ENCODE results near the gene VAV2.

VAV2 gene

GRCh38 chr9:133810556-133811195, 181.4 kb downstream of the VAV2 start:
- no peak for DNase-seq

DNA sequence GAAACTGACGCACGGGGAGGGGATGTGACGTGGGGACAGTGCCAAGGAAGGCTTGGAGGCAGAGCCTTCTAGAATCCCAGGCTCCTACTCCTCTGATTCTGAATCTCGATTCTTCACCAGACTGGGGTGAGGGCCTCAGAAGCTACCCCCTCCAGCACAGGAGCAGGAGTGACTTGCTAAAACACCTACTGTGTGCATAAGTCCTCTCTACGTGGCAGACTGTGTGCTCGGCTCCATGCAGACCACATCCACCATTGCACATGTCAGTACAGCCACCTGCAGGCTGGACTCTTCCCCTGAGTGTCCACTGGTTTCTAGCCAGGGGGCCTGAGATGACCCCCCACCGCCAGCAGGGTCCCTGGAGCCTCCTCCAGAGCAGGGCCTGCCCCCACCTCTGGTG, 182.8 kb downstream of the VAV2 start:
- DNase-seq, result no peak

DNA sequence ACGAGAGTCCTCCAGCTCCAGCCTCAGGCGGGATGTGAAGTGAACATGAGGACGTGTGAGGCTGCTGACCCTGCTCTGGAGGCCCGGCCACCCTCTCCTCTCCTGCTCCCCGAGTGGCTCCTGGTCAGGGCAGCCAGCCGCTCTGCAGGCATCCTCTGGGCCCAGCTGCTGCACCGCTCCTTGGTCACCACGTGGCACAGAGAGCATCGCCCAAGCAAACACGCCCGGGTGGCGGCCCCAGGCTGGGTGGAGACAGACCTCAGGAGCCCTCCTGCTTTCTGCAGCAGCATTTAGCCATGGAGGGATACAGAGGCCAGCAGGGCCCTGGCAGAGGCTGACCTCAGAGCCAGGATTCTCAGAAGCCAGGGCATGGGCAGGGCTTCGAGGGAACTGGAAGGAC, 184.3 kb downstream of the VAV2 start:
- no peak for DNase-seq

GRCh38 chr9:133807037-133807436, 185.1 kb downstream of the VAV2 start:
- no peak for DNase-seq

DNA sequence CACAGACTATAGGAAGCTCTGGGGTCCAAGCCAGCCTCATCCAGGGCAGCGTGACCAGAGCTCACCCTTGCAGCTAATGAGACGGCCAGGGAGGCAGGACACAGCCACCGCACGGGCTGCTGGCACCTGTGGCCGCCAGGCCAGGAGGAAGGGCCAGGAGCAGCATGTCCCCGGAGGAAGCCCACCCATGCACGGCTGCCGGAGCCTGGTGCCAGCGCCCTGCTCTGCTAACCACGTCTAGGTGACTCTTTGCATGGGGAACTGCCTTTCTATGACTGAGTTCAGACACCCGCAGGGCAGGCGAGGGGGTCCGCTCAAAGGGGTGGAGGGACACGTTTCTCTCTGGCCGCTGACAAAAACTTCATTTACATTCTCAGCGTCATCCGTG, 185.5 kb downstream of the VAV2 start:
- DNase-seq, result no peak

GRCh38 chr9:133805876-133806622, 186.1 kb downstream of the VAV2 start:
- no peak for DNase-seq

- DNase-seq, result no peak
Measured at GRCh38 chr9:133804199-133804598, 187.9 kb downstream of the VAV2 start.

DNA sequence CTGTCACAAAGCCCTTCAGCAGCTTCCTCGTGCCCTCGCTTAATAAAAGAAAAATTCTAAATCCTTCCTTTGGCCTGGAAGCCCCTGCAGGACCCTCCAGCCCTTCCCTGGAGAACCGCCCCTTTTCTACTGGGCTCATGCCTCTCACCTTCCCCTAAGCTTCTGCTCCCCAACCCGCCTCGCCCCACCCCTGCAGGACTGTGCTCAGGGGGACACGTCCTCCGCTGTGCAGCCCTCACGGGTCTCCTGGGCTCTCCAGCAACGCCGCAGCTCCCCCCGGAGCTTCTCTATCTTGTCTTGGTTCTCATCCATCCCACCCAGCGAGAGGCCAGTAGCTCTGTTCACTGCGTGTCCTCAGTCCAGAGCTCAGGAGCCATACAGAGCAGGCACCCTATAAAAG, 188.4 kb downstream of the VAV2 start:
- DNase-seq, result no peak

- no peak for DNase-seq
Measured at GRCh38 chr9:133803028-133803585, 189.0 kb downstream of the VAV2 start.

DNA sequence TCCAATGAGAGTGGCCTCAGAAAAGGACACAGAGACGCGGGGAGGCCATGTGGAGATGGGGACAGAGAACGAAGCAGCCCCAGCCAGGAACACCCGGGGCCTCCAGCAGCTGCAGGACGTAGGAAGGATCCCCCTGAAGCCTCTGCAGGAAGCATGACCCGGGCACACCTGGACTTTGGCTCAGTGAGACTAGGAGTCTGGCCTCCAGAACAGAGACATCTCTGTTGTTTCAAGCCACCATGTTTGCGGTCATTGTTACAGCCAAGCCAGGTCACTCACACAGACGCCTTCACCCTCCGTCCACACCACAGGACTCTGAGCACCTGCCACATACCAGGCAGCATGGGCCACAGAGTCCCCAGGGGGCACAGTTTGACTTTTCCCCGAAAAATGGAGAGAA, 190.4 kb downstream of the VAV2 start:
- no peak for DNase-seq

GRCh38 chr9:133800266-133800665, 191.9 kb downstream of the VAV2 start:
- DNase-seq, result no peak

DNA sequence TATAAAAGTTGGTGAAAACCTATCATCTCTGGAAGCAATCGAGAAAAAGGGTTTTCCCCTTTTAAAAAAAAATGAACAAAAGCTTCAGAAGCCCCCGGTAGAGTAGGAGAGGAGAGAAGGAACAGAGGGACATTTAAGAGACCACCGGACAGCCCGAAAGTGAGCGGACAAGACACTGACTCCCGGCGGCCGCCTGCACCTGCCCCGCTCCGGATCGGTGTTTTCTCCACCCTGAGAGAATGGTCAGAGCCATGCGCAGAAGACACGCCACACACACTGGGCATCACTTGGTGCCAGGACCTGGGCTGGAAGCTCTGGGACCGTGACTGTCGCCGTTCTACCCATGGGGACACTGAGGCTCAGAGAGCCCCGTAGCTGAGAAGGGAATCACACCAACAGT, 192.4 kb downstream of the VAV2 start:
- no peak for DNase-seq

DNA sequence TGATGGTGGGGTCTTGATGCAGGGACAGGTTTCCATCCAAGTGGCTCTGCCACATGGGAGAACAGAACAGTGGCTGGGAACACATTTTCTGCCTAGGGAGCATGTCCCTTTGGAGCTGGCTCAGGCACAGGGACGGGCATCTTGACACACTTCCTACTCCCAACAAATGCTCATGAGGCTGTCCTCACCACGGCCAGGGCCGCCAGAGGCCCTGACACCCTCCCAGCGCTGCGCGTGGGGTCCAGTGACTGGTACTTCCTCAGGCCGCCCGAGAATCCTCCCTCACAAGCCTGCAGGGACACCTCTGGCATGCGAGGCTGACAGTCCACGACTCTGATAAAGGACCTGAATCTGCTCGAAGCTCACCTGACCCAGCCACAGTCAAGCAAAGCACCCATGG, 193.0 kb downstream of the VAV2 start:
- DNase-seq, result no peak

- DNase-seq, result no peak
Measured at GRCh38 chr9:133798160-133798559, 194.0 kb downstream of the VAV2 start.

- no peak for DNase-seq
Measured at GRCh38 chr9:133797406-133798105, 194.6 kb downstream of the VAV2 start.

- no peak for DNase-seq
Measured at GRCh38 chr9:133796562-133796961, 195.6 kb downstream of the VAV2 start.

- DNase-seq, result no peak
Measured at GRCh38 chr9:133795049-133795448, 197.1 kb downstream of the VAV2 start.

DNA sequence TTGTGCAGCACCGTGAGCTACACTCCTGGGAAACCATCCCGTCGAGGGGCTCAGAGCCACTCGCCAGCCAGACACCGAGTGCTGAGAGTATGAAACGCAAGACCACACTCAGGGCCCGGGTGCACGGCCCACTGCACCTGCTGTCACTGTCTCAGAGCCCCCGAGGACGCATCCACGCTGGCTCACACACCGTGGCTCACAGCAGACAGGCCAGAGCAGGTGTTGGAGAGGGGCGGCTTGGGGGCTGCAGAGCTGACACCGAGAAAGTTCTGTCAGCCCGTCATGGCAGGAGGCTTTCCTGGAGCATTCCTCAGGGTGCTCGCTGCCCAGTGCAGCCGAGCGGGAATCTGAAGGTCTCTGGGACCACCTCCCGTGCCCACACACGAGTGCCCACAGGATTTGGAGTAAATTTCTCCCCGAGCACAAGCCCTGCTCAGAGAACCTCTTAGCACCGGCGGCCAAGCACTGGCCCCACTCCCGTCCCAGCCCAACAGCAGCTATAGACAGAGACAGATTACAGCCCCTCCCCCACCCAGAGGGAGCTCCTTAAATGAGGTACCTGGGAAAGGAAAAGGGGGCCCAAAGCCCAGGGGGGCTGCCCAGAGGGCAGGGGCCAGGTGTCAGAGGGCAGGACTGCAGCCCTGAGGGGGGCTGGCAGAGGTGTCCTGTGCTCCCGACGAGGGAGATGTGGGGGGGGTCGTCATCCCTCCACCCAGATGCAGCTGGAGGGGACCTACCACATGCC, 197.9 kb downstream of the VAV2 start:
- DNase-seq, result no peak

- DNase-seq, result no peak
Measured at GRCh38 chr9:133793471-133793870, 198.7 kb downstream of the VAV2 start.

DNA sequence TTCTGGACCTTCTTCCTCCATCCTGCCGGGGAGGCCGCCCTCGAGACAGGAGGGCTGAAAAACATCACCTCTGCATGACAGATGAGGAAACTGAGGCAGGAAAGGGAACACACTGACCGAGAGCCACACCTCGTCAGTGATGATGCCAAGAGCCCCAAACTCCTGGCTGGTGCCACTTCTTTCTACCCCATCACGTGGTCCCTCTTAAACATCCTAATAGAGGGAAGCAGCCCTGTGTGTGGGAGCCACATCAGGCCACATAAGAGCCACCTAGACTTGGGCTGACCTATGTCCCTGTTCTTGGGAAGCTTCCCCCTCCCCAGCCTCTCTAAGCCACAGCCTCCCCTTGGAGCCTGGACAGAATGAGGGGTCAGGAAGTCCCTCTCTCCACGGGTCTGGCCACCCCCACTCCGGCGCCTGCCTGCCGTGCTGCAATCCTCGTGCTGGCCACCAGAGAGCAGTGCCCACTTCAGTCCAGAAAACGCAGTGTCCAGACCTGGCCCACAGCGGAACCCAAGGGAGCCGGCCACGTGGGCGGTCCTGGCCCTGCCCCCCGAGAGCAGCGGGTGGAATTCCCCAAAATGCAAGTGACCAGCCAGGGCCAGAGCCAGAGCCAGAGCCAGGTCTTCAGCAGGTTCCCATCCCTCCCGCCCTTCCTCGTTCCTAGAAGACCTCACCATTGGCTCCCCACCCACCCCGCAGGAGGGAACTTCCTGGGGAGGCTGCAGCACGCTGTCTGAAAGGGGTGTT, 199.2 kb downstream of the VAV2 start:
- peak; percentile 68 for DNase-seq

DNA sequence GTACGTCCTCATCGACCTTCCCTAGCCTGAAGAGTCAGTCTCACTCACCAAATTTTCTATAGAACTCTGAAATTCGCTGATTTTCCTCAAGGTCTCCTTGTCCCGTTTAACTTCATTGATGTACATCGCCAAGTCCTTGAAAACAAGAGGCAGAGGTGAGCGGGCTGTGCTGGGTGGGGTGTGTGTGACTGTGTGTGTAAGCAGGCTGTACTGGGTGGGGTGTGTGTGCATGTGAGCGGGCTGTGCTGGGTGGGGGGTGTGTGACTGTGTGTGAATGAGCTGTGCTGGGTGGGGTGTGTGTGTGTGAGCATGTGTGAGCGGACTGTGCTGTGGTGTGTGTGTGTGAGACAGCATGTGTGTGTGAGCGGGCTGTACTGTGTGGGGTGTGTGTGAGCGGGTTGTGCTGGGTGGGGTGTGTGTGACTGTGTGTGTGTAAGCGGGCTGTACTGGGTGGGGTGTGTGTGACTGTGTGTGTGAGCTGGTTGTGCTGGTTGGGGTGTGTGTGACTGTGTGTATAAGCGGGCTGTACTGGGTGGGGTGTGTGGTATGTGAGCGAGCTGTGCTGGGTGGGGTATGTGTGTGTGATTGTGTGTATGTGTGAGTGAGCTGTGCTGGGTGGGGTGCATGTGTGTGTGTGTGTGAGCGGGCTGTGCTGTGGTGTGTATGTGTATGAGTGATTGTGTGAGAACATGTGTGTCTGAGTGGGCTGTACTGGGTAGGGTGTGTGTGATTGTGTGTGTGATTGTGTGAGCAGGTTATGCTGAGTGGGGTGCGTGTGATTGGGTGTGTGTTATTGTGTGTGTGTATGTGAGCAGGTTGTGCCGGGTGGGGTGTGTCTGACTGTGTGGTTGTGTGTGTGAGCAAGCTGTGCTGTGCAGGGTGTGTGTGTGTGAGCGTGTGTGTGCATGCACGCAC, 200.1 kb downstream of the VAV2 start:
- no peak for DNase-seq

Data from HCEC 1CT (cell line).